Measurements from ENCODE around the gene ANO3.

The ANO3 gene

DNA sequence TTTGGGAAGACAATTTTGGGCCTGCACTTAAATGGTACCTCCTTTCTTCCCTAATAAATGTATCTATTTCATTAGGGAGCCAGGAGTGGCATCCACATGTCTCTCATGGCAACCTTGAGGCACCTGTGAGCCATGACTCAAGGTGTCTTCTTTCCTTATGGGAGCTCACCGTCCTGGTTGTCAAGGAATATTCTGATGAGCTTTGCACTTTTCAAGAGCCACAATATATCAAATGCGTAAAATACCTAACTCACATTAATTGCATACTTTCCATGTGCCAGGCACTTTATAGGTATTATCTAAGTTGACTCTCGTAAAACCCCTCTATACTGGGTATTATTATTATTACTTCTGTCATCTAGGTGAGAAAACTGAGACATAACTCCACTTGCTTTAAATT is 207.6 kb downstream of the ANO3 start:
- Histone ChIP-seq H3K79me2 (ENCODE audit: insufficient read depth, low read length) (no peaks in the 10 kb centered on the region), H3K36me3 (ENCODE audit: low read length) (no peaks in the 10 kb centered on the region), H3F3A (ENCODE audit: insufficient read depth) (no peaks in the 10 kb centered on the region), H4K20me1 (ENCODE audit: low read depth, low read length) (no peaks in the 10 kb centered on the region), H3K27me3 (ENCODE audit: low read length) (no peaks in the 10 kb centered on the region), H3K9ac (ENCODE audit: low read length) (no peak overlapping the region), H3K9me2 (replicated peaks; ENCODE audit: insufficient read depth, low read length) (no peaks in the 10 kb centered on the region), H3K4me2 (ENCODE audit: low read depth, low read length, poor library complexity, severe bottlenecking) (no peak overlapping the region), H3K4me3 (ENCODE audit: insufficient read depth, low read length, poor library complexity, severe bottlenecking) (no peak overlapping the region), H3K9me3 (ENCODE audit: insufficient read depth, low read length) (no peaks in the 10 kb centered on the region; the same call in 1 of the 2 replicates), H3K27ac (ENCODE audit: low read depth, low read length) (no peak overlapping the region), H2AFZ (ENCODE audit: low read depth, low read length, severe bottlenecking) (no peak overlapping the region)
- no peak for TF ChIP-seq EZH2phosphoT487 (conservative IDR thresholded peaks at IDR 0.05; ENCODE audit: low read length)
- TF ChIP-seq, protein P1, sequence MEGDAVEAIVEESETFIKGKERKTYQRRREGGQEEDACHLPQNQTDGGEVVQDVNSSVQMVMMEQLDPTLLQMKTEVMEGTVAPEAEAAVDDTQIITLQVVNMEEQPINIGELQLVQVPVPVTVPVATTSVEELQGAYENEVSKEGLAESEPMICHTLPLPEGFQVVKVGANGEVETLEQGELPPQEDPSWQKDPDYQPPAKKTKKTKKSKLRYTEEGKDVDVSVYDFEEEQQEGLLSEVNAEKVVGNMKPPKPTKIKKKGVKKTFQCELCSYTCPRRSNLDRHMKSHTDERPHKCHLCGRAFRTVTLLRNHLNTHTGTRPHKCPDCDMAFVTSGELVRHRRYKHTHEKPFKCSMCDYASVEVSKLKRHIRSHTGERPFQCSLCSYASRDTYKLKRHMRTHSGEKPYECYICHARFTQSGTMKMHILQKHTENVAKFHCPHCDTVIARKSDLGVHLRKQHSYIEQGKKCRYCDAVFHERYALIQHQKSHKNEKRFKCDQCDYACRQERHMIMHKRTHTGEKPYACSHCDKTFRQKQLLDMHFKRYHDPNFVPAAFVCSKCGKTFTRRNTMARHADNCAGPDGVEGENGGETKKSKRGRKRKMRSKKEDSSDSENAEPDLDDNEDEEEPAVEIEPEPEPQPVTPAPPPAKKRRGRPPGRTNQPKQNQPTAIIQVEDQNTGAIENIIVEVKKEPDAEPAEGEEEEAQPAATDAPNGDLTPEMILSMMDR (IDR thresholded peaks at IDR 0.05; ENCODE audit: insufficient read depth, low read length, poor library complexity, severe bottlenecking): no peak

DNA sequence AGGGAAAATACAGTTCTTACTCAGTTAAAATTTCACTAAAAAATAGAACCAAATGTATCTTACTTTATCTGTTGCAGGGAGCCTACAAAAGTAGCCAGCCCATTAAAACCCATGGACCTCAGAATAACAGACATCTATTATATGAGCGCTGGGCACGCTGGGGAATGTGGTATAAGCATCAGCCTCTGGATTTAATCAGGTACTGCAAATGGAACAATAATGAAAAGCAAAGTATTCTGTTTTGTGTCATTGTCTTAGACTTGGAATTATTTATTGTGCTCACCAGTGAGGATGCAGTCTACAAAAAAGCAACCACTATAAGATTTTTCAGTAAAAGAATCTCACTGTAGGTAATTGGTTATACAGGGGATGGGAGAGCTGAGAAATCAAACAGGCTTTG is 209.9 kb downstream of the ANO3 start:
- Histone ChIP-seq H4K20me1 (ENCODE audit: low read depth, low read length) (no peaks in the 10 kb centered on the region), H3K4me3 (ENCODE audit: insufficient read depth, low read length, poor library complexity, severe bottlenecking) (no peak overlapping the region), H3K36me3 (ENCODE audit: low read length) (no peaks in the 10 kb centered on the region), H3F3A (ENCODE audit: insufficient read depth) (no peaks in the 10 kb centered on the region), H3K9ac (ENCODE audit: low read length) (no peak overlapping the region), H3K27ac (ENCODE audit: low read depth, low read length) (no peak overlapping the region), H3K9me3 (ENCODE audit: insufficient read depth, low read length) (no peaks in the 10 kb centered on the region; the same call in 1 of the 2 replicates), H3K9me2 (replicated peaks; ENCODE audit: insufficient read depth, low read length) (no peaks in the 10 kb centered on the region), H3K4me2 (ENCODE audit: low read depth, low read length, poor library complexity, severe bottlenecking) (no peak overlapping the region), H2AFZ (ENCODE audit: low read depth, low read length, severe bottlenecking) (no peak overlapping the region), H3K27me3 (ENCODE audit: low read length) (no peaks in the 10 kb centered on the region), H3K79me2 (ENCODE audit: insufficient read depth, low read length) (no peaks in the 10 kb centered on the region)
- TF ChIP-seq, protein P1 (IDR thresholded peaks at IDR 0.05; ENCODE audit: insufficient read depth, low read length, poor library complexity, severe bottlenecking): no peak
- TF ChIP-seq EZH2phosphoT487 (conservative IDR thresholded peaks at IDR 0.05; ENCODE audit: low read length): no peak

DNA sequence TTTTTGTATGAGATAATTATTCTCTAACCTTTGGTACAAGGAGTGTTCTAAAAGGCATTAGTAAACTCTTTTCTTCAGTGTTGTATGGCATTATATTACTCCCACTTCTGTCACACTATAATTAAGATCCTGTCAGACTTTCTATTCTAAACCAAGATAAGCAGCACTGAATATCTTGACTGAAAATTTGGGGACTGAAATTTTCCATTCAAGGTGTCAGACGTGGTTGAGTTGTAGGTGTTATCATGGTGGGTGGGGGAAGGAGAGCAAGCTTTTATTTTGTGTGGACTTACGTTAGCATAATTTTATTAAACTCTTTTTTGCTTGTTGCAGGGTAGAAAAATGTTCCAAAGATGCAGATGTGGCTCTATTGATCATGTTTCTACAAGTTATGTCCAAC is 217.2 kb downstream of the ANO3 start:
- H3K9me2 ChIP-seq (replicated peaks; ENCODE audit: insufficient read depth, low read length): no peaks in the 10 kb centered on the region
- no peaks in the 10 kb centered on the region for H3K9me3 ChIP-seq (ENCODE audit: insufficient read depth, low read length)
- no peak overlapping the region for H3K4me2 ChIP-seq (ENCODE audit: low read depth, low read length, poor library complexity, severe bottlenecking)
- H3F3A ChIP-seq (ENCODE audit: insufficient read depth): no peaks in the 10 kb centered on the region
- no peak overlapping the region for H3K27ac ChIP-seq (ENCODE audit: low read depth, low read length)
- no peaks in the 10 kb centered on the region for H3K79me2 ChIP-seq (ENCODE audit: insufficient read depth, low read length)
- no peaks in the 10 kb centered on the region for H3K36me3 ChIP-seq (ENCODE audit: low read length)
- H2AFZ ChIP-seq (ENCODE audit: low read depth, low read length, severe bottlenecking): no peak overlapping the region
- no peak overlapping the region for H3K4me3 ChIP-seq (ENCODE audit: insufficient read depth, low read length, poor library complexity, severe bottlenecking)
- no peak for TF ChIP-seq EZH2phosphoT487 (conservative IDR thresholded peaks at IDR 0.05; ENCODE audit: low read length)
- TF ChIP-seq, protein P1 (IDR thresholded peaks at IDR 0.05; ENCODE audit: insufficient read depth, low read length, poor library complexity, severe bottlenecking): no peak
- H3K9ac ChIP-seq (ENCODE audit: low read length): no peak overlapping the region
- no peaks in the 10 kb centered on the region; the same call in 1 of the 2 replicates for H3K27me3 ChIP-seq (ENCODE audit: low read length)
- H4K20me1 ChIP-seq (ENCODE audit: low read depth, low read length): no peaks in the 10 kb centered on the region
